ENCODE data around the gene CNTNAP1. TPM values are rescaled to one million over a fixed set of nuclear protein-coding genes. Genes with fewer than 3 reads are reported as not detected.
A peak's percentile ranks its signal among the peaks of the same experiment; 100 is the strongest.

Gene CNTNAP1
- total and polyA plus RNA-seq, 9 of the 15 experiments (the other 6 are each of a cell fraction or from before 2014, with no cell fraction given): 0.10 to 1.8 (median 0.62) TPM

GRCh38 chr17:42677921-42678781, 4.2 kb upstream of the CNTNAP1 start (continued):
- TF ChIP-seq HDAC1 (IDR thresholded peaks at IDR 0.05): peak in 1 of 2 experiments; percentile 84; a peak in 1 of 4 replicates
- no peak for TF ChIP-seq CREB3 (tag; conservative IDR thresholded peaks at IDR 0.05; ENCODE audit: low read depth)
- TF ChIP-seq, protein P1, sequence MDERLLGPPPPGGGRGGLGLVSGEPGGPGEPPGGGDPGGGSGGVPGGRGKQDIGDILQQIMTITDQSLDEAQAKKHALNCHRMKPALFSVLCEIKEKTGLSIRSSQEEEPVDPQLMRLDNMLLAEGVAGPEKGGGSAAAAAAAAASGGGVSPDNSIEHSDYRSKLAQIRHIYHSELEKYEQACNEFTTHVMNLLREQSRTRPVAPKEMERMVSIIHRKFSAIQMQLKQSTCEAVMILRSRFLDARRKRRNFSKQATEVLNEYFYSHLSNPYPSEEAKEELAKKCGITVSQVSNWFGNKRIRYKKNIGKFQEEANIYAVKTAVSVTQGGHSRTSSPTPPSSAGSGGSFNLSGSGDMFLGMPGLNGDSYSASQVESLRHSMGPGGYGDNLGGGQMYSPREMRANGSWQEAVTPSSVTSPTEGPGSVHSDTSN (CRISPR knock-in tag; IDR thresholded peaks at IDR 0.05; ENCODE audit: low read depth): no peak
- TF ChIP-seq, protein P1 (tag; conservative IDR thresholded peaks at IDR 0.05; ENCODE audit: low read depth): no peak
- TF ChIP-seq ZNF408 (CRISPR knock-in tag; IDR thresholded peaks at IDR 0.05; ENCODE audit: low read depth): no peak
- no peak for TF ChIP-seq SETDB1 (IDR thresholded peaks at IDR 0.05; ENCODE audit: low read length)
- no peak for TF ChIP-seq ELK1 (CRISPR knock-in tag; IDR thresholded peaks at IDR 0.05)
- no peak for TF ChIP-seq COPS2 (conservative IDR thresholded peaks at IDR 0.05)
- TF ChIP-seq HCFC1 (IDR thresholded peaks at IDR 0.05; ENCODE audit: low read depth, low read length): peak; percentile 5; the same call in 1 of the 2 replicates
- no peak for TF ChIP-seq PURB (CRISPR knock-in tag; IDR thresholded peaks at IDR 0.05; ENCODE audit: low read depth)
- TF ChIP-seq SNRNP70 (optimal IDR thresholded peaks at IDR 0.05; ENCODE audit: low read depth, low read length): no peak
- TF ChIP-seq GTF2A2 (tag; IDR thresholded peaks at IDR 0.05): no peak
- no peak for TF ChIP-seq ZNF133 (CRISPR knock-in tag; IDR thresholded peaks at IDR 0.05)
- TF ChIP-seq GATAD2A (IDR thresholded peaks at IDR 0.05): peak; percentile 62; the same call in 1 of the 2 replicates
- TF ChIP-seq, protein P2, sequence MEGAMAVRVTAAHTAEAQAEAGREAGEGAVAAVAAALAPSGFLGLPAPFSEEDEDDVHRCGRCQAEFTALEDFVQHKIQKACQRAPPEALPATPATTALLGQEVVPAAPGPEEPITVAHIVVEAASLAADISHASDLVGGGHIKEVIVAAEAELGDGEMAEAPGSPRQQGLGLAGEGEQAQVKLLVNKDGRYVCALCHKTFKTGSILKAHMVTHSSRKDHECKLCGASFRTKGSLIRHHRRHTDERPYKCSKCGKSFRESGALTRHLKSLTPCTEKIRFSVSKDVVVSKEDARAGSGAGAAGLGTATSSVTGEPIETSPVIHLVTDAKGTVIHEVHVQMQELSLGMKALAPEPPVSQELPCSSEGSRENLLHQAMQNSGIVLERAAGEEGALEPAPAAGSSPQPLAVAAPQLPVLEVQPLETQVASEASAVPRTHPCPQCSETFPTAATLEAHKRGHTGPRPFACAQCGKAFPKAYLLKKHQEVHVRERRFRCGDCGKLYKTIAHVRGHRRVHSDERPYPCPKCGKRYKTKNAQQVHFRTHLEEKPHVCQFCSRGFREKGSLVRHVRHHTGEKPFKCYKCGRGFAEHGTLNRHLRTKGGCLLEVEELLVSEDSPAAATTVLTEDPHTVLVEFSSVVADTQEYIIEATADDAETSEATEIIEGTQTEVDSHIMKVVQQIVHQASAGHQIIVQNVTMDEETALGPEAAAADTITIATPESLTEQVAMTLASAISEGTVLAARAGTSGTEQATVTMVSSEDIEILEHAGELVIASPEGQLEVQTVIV (CRISPR knock-in tag; IDR thresholded peaks at IDR 0.05; ENCODE audit: borderline replicate concordance): no peak
- TF ChIP-seq HMG20A (CRISPR knock-in tag; conservative IDR thresholded peaks at IDR 0.05): no peak
- TF ChIP-seq SP2 (IDR thresholded peaks at IDR 0.05; ENCODE audit: extremely low read depth, low read depth, low read length, poor library complexity, severe bottlenecking): no peak
- TF ChIP-seq, protein P3, sequence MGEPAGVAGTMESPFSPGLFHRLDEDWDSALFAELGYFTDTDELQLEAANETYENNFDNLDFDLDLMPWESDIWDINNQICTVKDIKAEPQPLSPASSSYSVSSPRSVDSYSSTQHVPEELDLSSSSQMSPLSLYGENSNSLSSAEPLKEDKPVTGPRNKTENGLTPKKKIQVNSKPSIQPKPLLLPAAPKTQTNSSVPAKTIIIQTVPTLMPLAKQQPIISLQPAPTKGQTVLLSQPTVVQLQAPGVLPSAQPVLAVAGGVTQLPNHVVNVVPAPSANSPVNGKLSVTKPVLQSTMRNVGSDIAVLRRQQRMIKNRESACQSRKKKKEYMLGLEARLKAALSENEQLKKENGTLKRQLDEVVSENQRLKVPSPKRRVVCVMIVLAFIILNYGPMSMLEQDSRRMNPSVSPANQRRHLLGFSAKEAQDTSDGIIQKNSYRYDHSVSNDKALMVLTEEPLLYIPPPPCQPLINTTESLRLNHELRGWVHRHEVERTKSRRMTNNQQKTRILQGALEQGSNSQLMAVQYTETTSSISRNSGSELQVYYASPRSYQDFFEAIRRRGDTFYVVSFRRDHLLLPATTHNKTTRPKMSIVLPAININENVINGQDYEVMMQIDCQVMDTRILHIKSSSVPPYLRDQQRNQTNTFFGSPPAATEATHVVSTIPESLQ (CRISPR knock-in tag; IDR thresholded peaks at IDR 0.05): 0 out of 2 replicates have a peak, but pooled peaks have one; percentile 46

Data from K562 (cell line).